ENCODE data around the gene INSR.

The INSR gene

DNA sequence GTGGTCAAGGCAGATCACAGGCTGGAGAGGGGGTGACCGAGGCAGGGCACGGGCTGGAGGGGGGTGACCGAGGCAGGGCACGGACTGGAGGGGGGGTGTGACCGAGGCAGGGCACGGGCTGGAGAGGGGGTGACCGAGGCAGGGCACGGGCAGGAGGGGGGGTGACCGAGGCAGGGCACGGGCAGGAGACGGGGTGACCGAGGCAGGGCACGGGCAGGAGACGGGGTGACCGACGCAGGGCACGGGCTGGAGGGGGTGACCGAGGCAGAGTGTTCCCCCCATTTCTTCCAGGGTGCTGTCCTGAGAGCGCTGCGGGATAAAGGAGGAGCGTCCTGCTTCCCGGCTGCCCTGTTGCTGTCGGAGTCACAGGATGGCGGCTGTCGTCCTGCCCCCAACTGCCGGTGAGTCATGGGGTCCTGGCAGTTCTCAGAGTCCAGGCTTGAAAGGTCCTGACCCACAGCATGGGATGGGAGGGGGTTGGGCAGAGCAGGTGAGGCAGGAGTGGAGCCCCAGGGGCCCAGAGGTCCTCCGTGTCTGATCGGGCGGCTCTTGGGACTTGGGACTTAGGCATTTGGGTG is 219.4 kb downstream of the INSR start:
- H3K4me3 ChIP-seq (replicated peaks in 1 of 2; ENCODE audit: low read depth in 2 of 2, low read length in 2 of 2), result no peak overlapping the region
- no peak for TF ChIP-seq CTCF (IDR thresholded peaks at IDR 0.05; ENCODE audit: low read depth, low read length)
- DNase-seq (ENCODE audit: low read depth in 2 of 2), result no peak

- no peak for TF ChIP-seq CTCF (IDR thresholded peaks at IDR 0.05; ENCODE audit: low read depth, low read length)
- no peak for DNase-seq (ENCODE audit: low read depth in 2 of 2)
- H3K4me3 ChIP-seq (replicated peaks in 1 of 2; ENCODE audit: low read depth in 2 of 2, low read length in 2 of 2), result no peak overlapping the region
Observed at GRCh38 chr19:7072541-7072940, 221.7 kb downstream of the INSR start.

DNA sequence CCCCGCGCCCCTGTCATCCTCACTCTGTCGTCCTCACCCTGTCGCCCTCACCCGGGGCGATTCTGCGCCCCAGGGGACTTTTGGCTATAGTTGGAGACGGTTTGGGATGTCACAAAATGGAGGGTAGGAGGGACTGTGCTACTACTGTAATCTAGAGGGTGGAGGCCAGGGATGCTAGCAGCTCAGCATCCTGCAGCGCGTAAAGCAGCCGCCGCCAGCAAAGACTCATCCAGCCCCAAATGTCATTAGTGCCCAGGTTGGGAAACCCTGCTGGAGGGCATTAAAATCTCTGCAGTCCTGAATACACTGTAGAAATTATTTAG is 224.3 kb downstream of the INSR start:
- TF ChIP-seq CTCF (IDR thresholded peaks at IDR 0.05; ENCODE audit: low read depth, low read length), result no peak
- DNase-seq (ENCODE audit: low read depth in 2 of 2), result peak in 1 of 2 donors; percentile 9
- H3K4me3 ChIP-seq (replicated peaks in 1 of 2; ENCODE audit: low read depth in 2 of 2, low read length in 2 of 2), result peak overlapping the region; percentile 96 to 98

DNA sequence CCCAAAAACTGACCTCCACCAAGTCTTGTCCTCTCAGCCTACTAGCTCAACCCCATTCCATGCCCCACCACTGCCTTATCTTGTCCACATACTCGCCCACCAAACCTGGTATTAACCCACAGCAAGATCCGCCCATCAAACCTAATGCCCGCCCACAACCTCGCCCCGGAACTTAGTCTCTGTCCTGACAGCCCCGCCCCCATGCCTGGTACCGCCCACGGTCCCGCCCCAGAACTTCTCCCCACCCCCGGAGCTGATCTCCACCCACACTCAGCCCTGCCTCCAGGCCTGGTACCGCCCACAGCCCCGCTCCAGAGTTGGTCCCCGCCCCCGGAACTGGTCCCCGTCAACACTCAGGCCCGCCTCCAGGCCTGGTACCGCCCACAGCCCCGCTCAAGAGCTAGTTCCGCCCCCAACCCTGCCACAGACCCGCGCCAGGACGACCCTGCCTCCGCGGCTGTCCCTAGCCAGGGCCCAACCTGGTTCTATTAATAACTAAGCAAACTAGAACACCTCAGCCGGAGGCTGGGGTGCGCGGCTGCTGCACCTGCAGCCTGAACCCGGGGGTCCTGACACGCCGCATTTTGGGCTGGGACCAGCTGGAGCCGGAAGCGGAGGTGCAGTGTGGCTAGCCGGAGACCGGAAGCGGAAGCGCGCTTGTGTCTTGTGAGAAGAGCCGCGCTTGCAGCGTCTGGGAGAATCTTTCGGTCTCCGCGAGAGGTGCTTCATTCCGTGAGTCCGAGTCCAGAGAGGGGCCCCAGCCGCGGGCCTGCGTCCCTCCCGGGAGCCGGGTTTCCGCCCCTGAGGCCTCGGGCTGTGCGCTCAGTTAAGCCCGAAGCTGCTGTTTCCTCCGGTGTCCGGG is 224.9 kb downstream of the INSR start, which contains the start of gene ZNF557:
Gene ZNF557 (plus strand): TSS at position 662 of the 862 bp plus-strand sequence. CDS start 5,372 bp downstream, outside the sequence.
- H3K4me3 ChIP-seq (replicated peaks in 1 of 2; ENCODE audit: low read depth in 2 of 2, low read length in 2 of 2), result peak within 1 kb of the TSS; percentile 96 to 98
- DNase-seq (ENCODE audit: low read depth in 2 of 2), result peak; percentile 98
- TF ChIP-seq CTCF (IDR thresholded peaks at IDR 0.05; ENCODE audit: low read depth, low read length), result no peak

DNA sequence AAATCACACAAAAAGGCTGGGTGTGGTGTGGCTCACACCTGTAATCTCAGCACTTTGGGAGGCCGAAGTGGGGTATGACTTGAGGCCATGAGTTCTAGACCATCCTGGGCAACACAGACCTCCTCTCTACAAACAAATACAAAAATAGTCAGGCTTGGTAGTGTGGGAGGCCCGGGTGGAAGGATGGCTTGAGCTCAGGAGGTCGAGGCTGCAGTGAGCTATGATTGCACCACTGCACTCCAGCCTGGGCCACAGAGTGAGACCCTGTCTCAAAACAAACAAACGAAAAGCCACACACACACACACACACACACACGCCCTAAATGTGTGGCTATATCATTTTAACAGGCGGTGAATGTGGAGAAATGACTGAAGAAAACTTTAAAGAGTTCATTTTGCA is 225.6 kb downstream of the INSR start:
- H3K4me3 ChIP-seq (replicated peaks in 1 of 2; ENCODE audit: low read depth in 2 of 2, low read length in 2 of 2), result no peak overlapping the region
- DNase-seq (ENCODE audit: low read depth in 2 of 2), result no peak
- no peak for TF ChIP-seq CTCF (IDR thresholded peaks at IDR 0.05; ENCODE audit: low read depth, low read length)

- TF ChIP-seq CTCF (IDR thresholded peaks at IDR 0.05; ENCODE audit: low read depth, low read length), result no peak
- H3K4me3 ChIP-seq (replicated peaks in 1 of 2; ENCODE audit: low read depth in 2 of 2, low read length in 2 of 2), result no peak overlapping the region
- DNase-seq (ENCODE audit: low read depth in 2 of 2), result peak in 1 of 2 donors; percentile 45
Observed at GRCh38 chr19:7067716-7068115, 226.5 kb downstream of the INSR start.
